H9 (cell line): ENCODE results near the gene SIX5. TPM values are rescaled to one million over a fixed set of nuclear protein-coding genes. Genes with fewer than 3 reads are reported as not detected.

Source experiments
- DNase-seq: peaks from one replicate; pipeline ENCODE4 v3.0.0-alpha.2; 2017
- H2AFZ ChIP-seq: one replicate; pipeline ENCODE4 v1.6.1; 2013; ENCODE audit warnings: mild to moderate bottlenecking, low read length, control low read depth, moderate library complexity
- H2AK5ac ChIP-seq: 2 replicates; pipeline ENCODE4 v1.6.1; 2013; ENCODE audit warnings: low read length, control low read depth, mixed read lengths; ENCODE audit not compliant: insufficient read length
- H2BK120ac ChIP-seq: one replicate; pipeline ENCODE4 v1.6.1; 2013; ENCODE audit warnings: low read depth, mild to moderate bottlenecking, low read length, control low read depth, inconsistent platforms; ENCODE audit not compliant: poor library complexity, severe bottlenecking
- H2BK12ac ChIP-seq: 2 replicates; pipeline ENCODE4 v1.6.1; 2013; ENCODE audit warnings: low read length, control low read depth, mixed read lengths, low read depth; ENCODE audit not compliant: insufficient read length
- H2BK15ac ChIP-seq: 2 replicates; pipeline ENCODE4 v1.6.1; 2013; ENCODE audit warnings: low read depth, low read length, control low read depth
- H2BK20ac ChIP-seq: one replicate; pipeline ENCODE4 v1.6.1; 2013; ENCODE audit warnings: low read depth, mild to moderate bottlenecking, low read length, control low read depth, inconsistent platforms; ENCODE audit not compliant: poor library complexity, severe bottlenecking
- H2BK5ac ChIP-seq: 2 replicates; pipeline ENCODE4 v1.6.1; 2013; ENCODE audit warnings: low read length, control low read depth, mixed read lengths; ENCODE audit not compliant: insufficient read length
- H3K14ac ChIP-seq: 2 replicates; pipeline ENCODE4 v1.6.1; 2013; ENCODE audit warnings: low read length, control low read depth; ENCODE audit not compliant: insufficient read depth
- H3K18ac ChIP-seq: 2 replicates; pipeline ENCODE4 v1.6.1; 2013; ENCODE audit warnings: low read depth, mild to moderate bottlenecking, mixed read lengths, low read length, control low read depth; ENCODE audit not compliant: insufficient read length
- H3K23ac ChIP-seq: 2 replicates; pipeline ENCODE4 v1.6.1; 2013; ENCODE audit warnings: low read length, control low read depth, mixed read lengths, low read depth; ENCODE audit not compliant: insufficient read length
- H3K23me2 ChIP-seq: 2 replicates; pipeline ENCODE4 v1.6.1; 2013; ENCODE audit warnings: low read depth, mild to moderate bottlenecking, mixed read lengths, low read length, control low read depth; ENCODE audit not compliant: insufficient read length, poor library complexity, severe bottlenecking
- H3K27ac ChIP-seq: 2 replicates; pipeline ENCODE4 v1.5.1; 2013; ENCODE audit warnings: low read length, control low read depth, mixed read lengths, low read depth; ENCODE audit not compliant: insufficient read length
- H3K27me3 ChIP-seq: 2 replicates; pipeline ENCODE4 v1.6.1; 2013; ENCODE audit warnings: low read length, control low read depth, inconsistent platforms; ENCODE audit not compliant: insufficient read depth
- H3K4ac ChIP-seq: 2 replicates; pipeline ENCODE4 v1.6.1; 2013; ENCODE audit warnings: low read depth, mild to moderate bottlenecking, control low read depth, inconsistent platforms, low read length, moderate library complexity
- H3K4me1 ChIP-seq: 2 replicates; pipeline ENCODE4 v1.6.1; 2013; ENCODE audit warnings: low read length, control low read depth, inconsistent platforms; ENCODE audit not compliant: insufficient read depth
- H3K4me2 ChIP-seq: 2 replicates; pipeline ENCODE4 v1.6.1; 2013; ENCODE audit warnings: low read length, control low read depth, mixed read lengths; ENCODE audit not compliant: insufficient read length, insufficient read depth
- H3K56ac ChIP-seq: 2 replicates; pipeline ENCODE4 v1.6.1; 2013; ENCODE audit warnings: low read depth, mild to moderate bottlenecking, mixed read lengths, low read length, control low read depth; ENCODE audit not compliant: insufficient read length
- H3K79me1 ChIP-seq: 2 replicates; pipeline ENCODE4 v1.6.1; 2013; ENCODE audit warnings: low read depth, mild to moderate bottlenecking, moderate library complexity, low read length, control low read depth, inconsistent platforms; ENCODE audit not compliant: insufficient read depth, poor library complexity, severe bottlenecking
- H3K79me2 ChIP-seq: 2 replicates; pipeline ENCODE4 v1.6.1; 2013; ENCODE audit warnings: low read length, control low read depth, inconsistent platforms; ENCODE audit not compliant: insufficient read depth
- H3K9ac ChIP-seq: 2 replicates; pipeline ENCODE4 v1.6.1; 2013; ENCODE audit warnings: low read length, control low read depth, mixed read lengths; ENCODE audit not compliant: insufficient read length; ENCODE audit errors: extremely low read depth
- H3K9me3 ChIP-seq: one replicate; pipeline ENCODE4 v1.6.1; 2013; ENCODE audit warnings: low read depth, low read length, inconsistent platforms; ENCODE audit not compliant: control insufficient read depth
- H3T11ph ChIP-seq: one replicate; pipeline ENCODE4 v1.6.1; 2013; ENCODE audit warnings: mild to moderate bottlenecking, low read length, control low read depth, inconsistent platforms
- H4K20me1 ChIP-seq: one replicate; pipeline ENCODE4 v1.6.1; 2013; ENCODE audit not compliant: control insufficient read depth, insufficient read length, insufficient read depth
- H4K5ac ChIP-seq: 2 replicates; pipeline ENCODE4 v1.6.1; 2013; ENCODE audit warnings: low read depth, mild to moderate bottlenecking, mixed read lengths, low read length, control low read depth; ENCODE audit not compliant: insufficient read length
- H4K8ac ChIP-seq: replicated peaks from 2 replicates; pipeline ENCODE4 v1.6.1; 2013; ENCODE audit warnings: low read length, control low read depth, mixed read lengths, low read depth; ENCODE audit not compliant: insufficient read length
- H4K91ac ChIP-seq: 2 replicates; pipeline ENCODE4 v1.6.1; 2013; ENCODE audit warnings: low read depth, mild to moderate bottlenecking, moderate library complexity, mixed read lengths, low read length, control low read depth; ENCODE audit not compliant: insufficient read length
- H3K27ac Mint-ChIP-seq, 3 experiments: 2 replicates in 2 of 3; 3 replicates in 1 of 3; pipeline ENCODE4 v1.8.0; 2020 to 2021; ENCODE audit warnings: mixed read lengths in 3 of 3, mild to moderate bottlenecking in 1 of 3, moderate library complexity in 1 of 3
- H3K27me3 Mint-ChIP-seq: 2 replicates; pipeline ENCODE4 v1.8.0; 2021; ENCODE audit warnings: low read depth, mild to moderate bottlenecking, moderate library complexity, mixed read lengths
- H3K36me3 Mint-ChIP-seq, 3 experiments: 2 replicates in 2 of 3; 3 replicates in 1 of 3; pipeline ENCODE4 v1.8.0; 2020 to 2021; ENCODE audit warnings: low read depth in 3 of 3, mixed read lengths in 3 of 3; ENCODE audit not compliant: insufficient read depth in 1 of 3
- H3K4me1 Mint-ChIP-seq, 2 experiments: 2 replicates each; pipeline ENCODE4 v1.8.0; 2020; ENCODE audit warnings: mixed read lengths in 2 of 2
- H3K4me3 Mint-ChIP-seq, 2 experiments: 2 replicates in 1 of 2; 3 replicates in 1 of 2; pipeline ENCODE4 v1.8.0; 2020 to 2021; ENCODE audit warnings: mild to moderate bottlenecking in 2 of 2, mixed read lengths in 2 of 2, moderate library complexity in 1 of 2
- H3K9me3 Mint-ChIP-seq, 2 experiments: 2 replicates in 1 of 2; 3 replicates in 1 of 2; pipeline ENCODE4 v1.8.0; 2020; ENCODE audit warnings: mild to moderate bottlenecking in 2 of 2, mixed read lengths in 2 of 2, moderate library complexity in 1 of 2
- CTCF ChIP-seq: fragments of 200-600 bp; sonication (generic); conservative IDR thresholded peaks from 3 replicates; pipeline ENCODE4 v1.8.0; 2021; ENCODE audit warnings: antibody characterized with exemption, mild to moderate bottlenecking
- WGBS: extraction: QIAGEN DNeasy Blood & Tissue Kit; methylation state at CpG from one replicate; pipeline ENCODE4 v1.1.7; 2013; ENCODE audit warnings: missing lambda C conversion rate, low lambda C conversion rate, mixed read lengths; ENCODE audit not compliant: insufficient read length; ENCODE audit errors: extremely low coverage; 5-methylcytosine and 5-hydroxymethylcytosine counted together
- total RNA-seq: library from RNA; stranded (reverse); gene quantifications from 2 replicates; pipeline ENCODE4 v1.2.1, GENCODE V29; 2021

Gene SIX5
- total RNA-seq, 1 experiment from 2014 or later, result 41.7 TPM

GRCh38 chr19:45780448-45781213 lies 11.6 kb upstream of the SIX5 start:
- no peak overlapping the region for H2AK5ac ChIP-seq
- H3K36me3 Mint-ChIP-seq, result peaks cover 10 to 42% (median 33%) of the 10 kb centered on the region in 3 experiments; a peak in 6 of 7 replicates
- H3K27me3 ChIP-seq, result no peaks in the 10 kb centered on the region; the same call in 1 of the 2 replicates
- no peak for TF ChIP-seq CTCF
- no peak overlapping the region for H3K27ac ChIP-seq
- H3K56ac ChIP-seq, result no peak overlapping the region
- H3K9me3 ChIP-seq, result no peaks in the 10 kb centered on the region
- H2BK12ac ChIP-seq, result no peak overlapping the region
- peak overlapping the region in 1 of 3 experiments; percentile 23; a peak in 1 of 7 replicates for H3K27ac Mint-ChIP-seq
- no peak overlapping the region for H3K23ac ChIP-seq
- H2BK5ac ChIP-seq, result no peak overlapping the region
- no peak overlapping the region; a peak in 1 of 5 replicates for H3K4me3 Mint-ChIP-seq
- no peak overlapping the region for H4K8ac ChIP-seq
- no peaks in the 10 kb centered on the region for H3K79me1 ChIP-seq
- peaks cover 23 to 42% of the 10 kb centered on the region in 2 experiments for H3K4me1 Mint-ChIP-seq
- DNase-seq, result no peak
- peaks cover 6% of the 10 kb centered on the region for H3K23me2 ChIP-seq
- no peak overlapping the region for H2BK15ac ChIP-seq
- no peak overlapping the region for H3K9ac ChIP-seq
- H3K4me2 ChIP-seq, result no peak overlapping the region
- no peaks in the 10 kb centered on the region for H3K79me2 ChIP-seq
- H2AFZ ChIP-seq, result no peak overlapping the region
- H3K4me1 ChIP-seq, result peaks cover 3% of the 10 kb centered on the region; the same call in 1 of the 2 replicates
- H4K91ac ChIP-seq, result no peak overlapping the region
- no peak overlapping the region for H2BK20ac ChIP-seq
- no peak overlapping the region for H3K18ac ChIP-seq
- no peaks in the 10 kb centered on the region for H3K9me3 Mint-ChIP-seq
- H4K20me1 ChIP-seq, result no peaks in the 10 kb centered on the region
- H3K4ac ChIP-seq, result no peak overlapping the region
- peaks cover 18% of the 10 kb centered on the region for H3K27me3 Mint-ChIP-seq
- H2BK120ac ChIP-seq, result no peak overlapping the region
- H3K14ac ChIP-seq, result no peak overlapping the region
- no peak overlapping the region for H4K5ac ChIP-seq
- WGBS, result no CpG with 5 or more reads among the region's 13 CpGs
- no peak overlapping the region for H3T11ph ChIP-seq
